Limb (tissue), 2 donors: Measurements from ENCODE around the gene RFT1.
A peak's percentile ranks its signal among the peaks of the same experiment; 100 is the strongest.

Experiments
- DNase-seq, 2 donors: peaks; one replicate each; pipeline ENCODE4 v3.0.0-alpha.2; 2016; ENCODE audit errors: extremely low spot score in 2 of 2

Gene RFT1

DNA sequence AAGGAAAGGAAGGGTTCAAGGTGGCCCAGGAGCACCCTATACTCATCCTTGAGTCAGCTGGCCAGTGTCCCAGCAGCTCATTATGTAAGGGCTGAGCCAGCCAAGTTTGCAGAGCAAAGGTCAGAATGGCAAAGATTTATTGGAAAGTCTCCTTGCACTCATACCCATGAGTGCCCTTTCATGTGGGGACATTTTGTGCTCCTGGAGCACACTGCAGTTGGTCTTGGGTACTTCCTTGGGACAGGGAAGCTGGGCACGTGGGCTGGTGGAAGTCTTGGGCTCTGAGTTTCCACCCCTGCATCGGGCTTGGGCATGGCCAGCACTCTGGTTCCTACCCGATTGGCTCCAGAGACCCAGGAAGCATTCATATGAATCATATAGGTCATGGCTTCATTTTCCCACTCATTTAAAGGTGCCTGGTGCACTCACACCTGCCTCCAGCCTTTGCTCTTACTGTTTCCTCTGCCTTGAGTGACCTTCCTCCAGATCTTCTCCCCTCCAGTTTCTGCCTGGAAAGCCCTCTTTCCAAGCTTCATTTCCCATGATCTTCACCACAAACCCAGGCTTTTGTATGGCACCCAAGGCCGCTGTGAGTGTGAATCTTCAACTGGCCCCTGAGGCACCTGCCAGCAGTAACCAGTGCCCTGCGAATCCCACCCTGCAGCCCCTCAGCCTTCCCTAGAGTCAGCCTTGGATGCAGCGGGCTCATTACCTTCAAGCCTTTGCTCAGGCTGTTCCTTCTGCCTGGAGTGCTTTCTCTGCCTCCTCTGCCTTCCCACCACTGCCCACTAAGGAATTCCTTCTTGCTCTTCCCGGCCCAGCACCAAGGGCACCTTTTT is 20.2 kb upstream of the RFT1 start:
- no peak for DNase-seq

DNA sequence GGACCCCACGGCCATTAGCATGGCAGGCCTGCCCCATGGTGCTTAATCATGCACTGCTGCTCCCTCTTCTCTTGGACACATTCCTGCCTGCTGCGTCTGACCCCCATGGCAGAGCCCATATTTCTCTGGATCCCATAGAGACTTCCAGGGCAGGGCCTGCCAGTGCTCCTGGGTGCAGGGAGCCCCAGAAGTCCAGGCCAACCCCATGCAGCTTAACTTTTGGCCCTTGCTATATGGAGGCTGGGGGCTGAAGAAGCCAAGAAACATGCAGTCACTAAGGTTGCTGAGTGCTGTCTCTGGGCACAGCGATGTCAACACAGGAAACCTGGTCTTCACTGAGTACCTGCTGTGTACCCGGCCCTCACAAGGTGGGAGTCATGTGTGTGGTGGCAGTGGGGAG is 19.5 kb upstream of the RFT1 start:
- no peak for DNase-seq

DNA sequence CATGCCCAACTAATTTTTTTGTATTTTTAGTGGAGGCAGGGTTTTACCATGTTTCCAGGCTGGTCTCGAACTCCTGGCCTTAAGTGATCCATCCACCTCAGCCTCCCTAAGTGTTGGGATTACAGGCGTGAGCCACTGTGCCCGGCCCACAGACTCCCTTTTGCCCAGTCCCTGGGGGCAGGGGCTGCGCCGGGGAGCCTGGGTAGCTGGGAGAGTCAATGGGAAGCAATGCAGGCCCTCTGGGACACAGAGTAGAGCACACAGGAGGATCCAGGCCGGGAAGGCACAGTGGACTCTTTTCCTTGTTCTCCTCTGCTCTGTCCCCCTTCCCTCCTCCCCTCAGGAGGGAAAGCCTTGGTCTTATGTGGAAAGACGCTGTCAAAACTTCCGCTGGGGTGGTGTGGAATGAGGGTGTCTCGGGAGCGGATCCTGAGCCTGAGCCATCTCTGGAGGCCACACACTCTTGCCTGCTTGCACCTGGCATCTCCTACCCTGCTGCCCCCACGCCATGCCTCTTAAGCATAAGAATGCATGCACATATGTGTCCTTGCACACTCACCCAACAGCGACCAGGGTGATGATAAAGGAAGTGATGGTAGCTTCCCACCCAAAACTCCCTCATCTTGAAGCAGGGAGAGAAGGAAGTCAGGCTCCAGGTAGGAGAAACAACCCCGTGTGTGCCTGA is 18.9 kb upstream of the RFT1 start:
- no peak for DNase-seq

DNA sequence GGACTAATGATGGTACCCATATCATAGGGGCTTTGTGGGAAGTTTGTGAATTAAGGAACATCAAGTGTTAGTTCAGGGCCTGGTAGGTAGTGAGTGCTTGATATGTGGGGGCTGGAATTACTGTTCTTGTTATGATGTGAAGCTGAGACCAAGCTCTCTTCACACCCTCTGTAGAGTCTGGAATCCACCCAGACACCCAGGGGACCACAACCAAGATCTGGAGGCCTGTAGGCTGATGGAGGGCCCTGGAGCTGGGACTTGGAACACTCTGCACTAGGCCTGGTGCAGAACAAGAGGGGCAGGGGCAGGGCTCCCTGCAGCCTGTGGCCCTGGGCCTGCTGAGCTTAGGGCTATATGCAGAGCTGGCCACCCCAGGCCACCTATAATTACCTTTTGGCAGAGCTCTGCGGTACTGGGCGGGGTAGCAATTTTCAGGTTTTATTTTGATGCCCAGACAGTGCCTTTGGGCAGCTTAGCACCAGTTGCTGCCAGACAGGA is 17.7 kb upstream of the RFT1 start:
- DNase-seq, result no peak

DNA sequence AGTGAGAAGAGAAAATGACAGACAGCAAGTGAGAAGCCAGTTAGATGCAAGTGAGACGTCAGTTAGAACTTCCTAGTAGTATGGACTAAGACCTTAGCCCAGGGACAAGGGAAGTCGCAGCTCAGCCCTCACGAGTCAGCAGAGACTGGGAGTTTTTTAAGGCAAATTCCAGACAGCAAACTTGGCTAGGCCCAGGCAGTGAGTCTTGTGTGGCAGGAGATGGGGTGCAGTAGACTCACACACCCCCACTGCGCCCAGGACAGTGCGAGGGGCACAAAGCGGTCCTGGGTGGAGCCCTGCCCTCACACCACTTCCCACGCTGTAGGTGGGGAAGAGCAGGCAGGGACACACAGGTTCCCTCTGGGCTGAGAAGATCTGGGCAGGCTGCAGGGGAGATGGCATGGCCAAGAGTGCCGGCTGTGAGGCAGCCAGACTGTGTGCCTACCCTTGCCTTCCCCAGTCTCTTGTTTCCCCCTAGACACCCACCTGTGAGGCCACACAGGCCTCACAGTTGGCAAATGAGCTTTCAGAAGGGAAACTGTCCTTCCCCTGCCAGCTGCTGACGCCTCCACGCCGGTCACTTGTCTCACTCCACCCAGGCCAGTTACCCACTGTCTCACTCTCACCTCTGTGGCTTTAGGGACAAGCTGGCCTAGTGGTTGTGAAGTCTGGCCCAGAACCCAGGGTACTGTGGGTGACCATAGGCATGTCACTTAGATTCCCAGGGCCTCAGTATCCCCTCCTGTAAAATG is 17.1 kb upstream of the RFT1 start:
- DNase-seq, result no peak

DNA sequence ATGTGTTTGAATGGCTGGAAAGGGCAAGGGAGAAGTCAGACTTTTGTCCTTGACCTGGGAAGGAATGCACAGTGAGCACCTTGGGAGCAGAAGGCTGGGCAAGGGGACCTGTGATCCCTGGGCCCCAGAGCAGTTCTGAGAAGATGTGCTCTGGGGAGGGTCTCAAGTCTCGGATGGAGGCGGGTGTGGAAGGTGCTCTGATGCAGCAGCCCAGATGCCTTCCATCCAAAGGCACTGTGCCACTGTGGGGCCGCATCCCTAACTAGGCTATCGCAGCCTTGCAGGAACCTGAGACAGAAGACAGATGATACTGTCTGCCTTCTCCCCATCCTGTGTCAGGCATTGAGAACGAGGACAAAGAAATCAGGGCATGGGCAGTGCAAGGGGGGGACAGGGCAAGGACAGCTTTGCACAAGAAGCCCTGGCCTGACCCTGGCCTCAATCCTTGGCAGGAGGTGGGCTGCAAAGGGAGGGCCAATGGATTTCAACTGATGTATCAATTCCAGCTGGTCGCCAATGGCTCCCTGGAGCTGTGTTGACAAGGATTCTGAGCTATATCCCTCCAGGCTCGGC is 16.2 kb upstream of the RFT1 start:
- no peak for DNase-seq

DNA sequence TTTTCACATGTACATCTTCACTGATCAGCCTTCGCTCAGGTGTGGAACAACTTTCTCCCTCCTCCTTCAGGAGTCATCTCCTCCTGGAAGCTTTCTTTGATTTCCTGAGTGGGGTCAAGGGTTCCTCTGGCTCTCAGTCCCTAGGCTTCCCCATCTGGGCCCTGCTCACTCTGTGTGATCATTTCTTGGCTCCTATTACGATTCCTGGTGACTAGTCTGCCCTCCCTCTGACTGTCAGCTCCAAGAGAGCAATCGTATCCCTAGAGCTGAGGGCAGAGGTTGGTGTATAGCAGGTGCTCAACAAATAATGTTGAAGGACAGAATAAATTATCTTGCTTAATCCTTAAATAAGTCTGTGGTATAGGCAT is 15.5 kb upstream of the RFT1 start:
- DNase-seq, result no peak

DNA sequence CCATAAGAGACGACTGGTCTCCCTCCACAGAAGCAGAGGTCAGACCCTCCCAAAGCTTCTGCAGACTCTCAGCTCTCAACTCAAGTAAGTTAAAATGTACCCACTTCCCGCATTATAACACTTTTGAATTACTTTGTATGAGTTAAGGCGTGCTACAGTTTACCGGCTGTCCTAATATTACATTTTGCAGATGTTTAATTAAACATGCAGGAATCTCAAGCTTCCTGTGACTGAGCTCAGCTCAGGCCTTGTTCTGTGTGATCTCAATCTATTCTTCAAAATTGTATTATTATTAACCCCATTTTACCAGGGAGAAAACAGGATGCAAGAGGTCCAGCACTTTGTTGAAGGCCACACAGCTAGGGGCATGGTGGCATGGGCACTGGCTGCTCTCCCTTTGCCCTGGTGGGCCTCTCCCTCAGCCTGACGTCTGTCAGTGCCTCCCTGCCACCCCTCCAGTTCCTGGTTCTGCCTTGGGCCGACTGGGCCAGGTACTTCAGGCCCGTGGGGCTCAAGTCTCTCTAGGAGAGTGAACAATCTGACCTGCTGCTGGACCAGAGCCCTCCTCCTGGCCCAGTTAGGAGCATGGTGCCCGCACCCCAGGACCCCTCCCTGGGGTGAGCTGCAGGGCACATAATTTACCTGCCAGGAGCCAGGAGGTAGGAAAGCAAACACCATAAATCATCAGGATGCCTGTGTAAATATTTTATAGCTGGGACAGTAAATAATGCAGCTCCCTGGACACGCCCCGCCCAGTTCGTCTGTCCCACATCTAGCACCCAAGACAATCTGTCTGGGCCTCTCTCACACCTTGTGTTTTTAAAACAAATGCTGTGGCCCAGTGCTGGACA is 14.9 kb upstream of the RFT1 start:
- DNase-seq, result no peak

DNA sequence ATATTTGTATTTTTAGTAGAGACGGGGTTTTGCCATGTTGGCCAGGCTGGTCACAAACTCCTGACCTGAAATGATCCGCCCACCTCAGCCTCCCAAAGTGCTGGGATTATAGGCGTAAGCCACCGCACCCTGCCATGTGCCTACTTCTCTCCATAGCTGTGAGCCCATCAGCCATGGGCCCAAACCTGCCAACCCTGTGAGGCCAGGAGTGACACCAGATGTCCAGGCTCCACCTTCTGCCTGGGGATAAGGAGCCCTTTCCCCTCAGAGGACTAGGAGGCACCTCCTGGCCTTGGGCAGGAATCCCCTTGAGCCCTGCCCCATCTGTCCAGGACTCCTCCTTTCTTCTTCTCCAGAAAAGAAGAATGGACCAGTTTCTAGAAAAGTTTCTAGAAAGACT is 14.2 kb upstream of the RFT1 start:
- no peak for DNase-seq

DNA sequence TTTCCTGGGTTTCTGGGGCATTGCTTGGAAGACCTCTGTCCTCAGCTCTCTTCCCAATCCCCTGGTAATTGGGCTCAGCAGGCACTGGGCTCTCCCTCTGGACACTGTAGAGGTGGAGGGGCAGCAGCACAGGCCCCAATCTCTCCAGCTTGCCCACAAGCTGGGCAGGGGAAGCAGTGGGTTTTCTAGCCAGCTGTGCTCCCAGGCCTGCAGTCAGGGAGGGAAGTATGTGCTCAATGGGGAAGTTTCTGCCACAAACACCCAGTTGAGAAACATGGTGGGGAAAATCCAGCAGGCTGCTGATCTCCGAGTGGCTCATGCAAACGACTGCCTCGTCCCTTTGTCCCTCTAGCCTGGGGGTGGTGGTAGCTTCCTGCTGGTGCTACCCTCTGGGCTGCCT is 12.8 kb upstream of the RFT1 start:
- no peak for DNase-seq

DNA sequence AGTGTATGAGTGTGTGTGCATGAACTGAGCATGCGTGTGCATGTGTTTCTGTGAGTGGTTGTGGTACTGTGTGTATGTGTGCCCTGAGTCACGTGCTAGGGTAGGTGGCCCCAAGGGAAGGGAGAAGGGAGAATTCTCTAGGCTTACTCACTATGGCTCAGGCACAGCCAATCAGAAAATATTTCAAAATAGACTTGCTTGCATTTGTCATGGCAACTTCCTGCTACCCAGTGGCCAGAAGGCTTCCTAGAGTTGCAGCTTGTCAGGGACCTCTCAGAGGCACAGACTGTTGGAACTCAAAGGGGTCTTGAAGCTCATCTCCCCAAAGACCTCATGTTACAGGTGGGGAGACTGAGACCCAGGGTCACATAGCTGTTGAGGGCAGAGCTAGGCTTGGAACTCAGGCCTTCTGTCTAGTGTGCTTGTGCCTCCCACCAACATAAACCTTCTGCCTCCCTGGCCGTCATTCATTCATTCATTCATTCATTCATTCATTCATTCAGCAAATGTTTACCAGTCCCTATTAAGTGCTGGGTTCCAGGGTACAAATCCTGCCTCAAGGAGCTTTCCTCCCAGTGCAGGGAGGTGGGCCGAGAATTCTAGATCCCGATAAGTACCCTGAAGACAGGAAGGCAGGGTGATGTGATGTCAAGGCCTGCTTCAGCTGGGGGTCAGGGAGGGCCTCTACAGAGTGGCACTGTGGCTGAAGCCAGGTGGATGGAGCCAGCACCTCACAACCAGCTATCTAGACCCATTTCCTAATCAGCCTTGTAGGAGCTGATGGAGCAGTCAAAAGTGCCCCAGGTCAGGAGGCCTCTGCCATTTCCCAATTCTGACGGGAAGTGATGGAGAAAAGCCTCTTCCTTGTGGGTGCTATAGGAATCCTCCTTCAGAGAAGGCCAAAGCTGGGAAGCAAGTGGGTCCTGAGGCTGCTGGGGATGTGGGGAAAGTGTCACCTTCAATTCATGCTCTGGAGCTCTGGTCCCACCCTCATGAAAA is 10.9 kb upstream of the RFT1 start:
- DNase-seq, result no peak

DNA sequence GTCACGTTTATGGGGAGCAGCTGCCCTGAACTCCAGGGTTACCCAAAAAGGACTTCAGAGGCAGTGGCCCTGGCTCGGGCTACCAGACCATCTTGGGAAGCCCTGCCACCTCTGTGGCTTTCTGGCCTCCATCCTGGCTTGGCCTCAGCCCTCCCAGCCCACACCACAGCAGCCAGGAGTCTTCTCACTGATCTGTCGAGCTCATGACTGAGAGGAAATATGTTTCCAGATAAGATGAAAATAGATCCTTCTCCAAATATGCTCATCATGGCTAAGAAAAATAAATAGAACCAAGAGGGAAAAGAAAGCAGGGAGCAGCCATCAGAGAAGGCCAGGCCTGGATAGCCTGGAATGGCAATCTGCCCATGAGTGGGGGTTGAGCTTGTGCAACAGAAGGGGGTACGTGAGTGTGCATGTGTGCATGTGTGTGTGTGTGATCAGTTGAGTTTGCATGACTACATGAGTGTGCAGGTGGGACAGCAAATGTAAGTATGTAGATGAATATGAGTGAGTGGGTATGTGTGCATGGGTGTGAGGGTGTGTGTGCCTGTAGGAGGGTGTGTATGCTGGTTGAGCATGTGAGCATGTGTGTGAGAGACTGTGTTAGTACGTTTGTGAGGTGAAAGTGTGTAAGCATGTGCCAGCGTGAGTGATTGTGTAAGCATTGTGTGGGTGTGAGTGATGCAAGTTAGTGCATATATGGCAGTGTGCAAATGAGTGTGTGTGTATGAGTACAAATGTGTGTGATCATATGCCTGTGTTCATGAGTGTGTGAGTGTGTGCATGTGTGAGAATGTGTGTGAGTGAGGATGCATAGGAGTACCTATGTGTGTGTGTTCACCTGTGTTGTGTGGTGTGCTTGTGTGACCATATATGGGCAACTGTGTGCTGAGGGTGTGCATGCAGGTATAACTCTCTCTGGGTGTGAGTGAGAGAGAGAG is 9.9 kb upstream of the RFT1 start:
- DNase-seq, result no peak

DNA sequence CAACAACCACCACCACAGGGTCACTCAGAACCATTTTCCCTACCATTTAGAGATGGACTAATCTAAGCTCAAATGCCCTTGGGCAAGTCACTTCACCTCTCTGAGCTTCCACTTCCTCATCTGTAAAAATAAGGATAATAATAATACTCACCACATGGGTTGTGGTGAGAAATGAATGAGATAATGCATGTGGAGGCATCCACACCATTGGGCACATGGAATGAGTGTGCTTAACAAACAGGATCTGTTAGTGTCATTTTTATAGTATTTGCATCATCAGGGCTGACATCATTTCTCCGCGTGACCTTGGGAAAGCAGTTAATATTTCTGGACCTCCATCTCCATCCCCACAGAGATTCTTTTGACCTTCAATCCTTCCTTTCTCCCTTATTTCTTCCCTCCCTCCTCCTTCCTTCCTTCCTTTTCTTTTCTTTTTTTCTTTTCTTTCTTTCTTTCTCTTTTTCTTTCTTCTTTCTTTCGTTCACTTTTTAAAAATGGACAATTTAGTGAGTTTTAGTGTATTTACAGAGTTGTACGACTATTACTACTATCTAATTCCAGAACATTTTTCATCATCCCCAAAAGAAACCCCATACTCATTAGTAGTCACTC is 7.7 kb upstream of the RFT1 start:
- no peak for DNase-seq

DNA sequence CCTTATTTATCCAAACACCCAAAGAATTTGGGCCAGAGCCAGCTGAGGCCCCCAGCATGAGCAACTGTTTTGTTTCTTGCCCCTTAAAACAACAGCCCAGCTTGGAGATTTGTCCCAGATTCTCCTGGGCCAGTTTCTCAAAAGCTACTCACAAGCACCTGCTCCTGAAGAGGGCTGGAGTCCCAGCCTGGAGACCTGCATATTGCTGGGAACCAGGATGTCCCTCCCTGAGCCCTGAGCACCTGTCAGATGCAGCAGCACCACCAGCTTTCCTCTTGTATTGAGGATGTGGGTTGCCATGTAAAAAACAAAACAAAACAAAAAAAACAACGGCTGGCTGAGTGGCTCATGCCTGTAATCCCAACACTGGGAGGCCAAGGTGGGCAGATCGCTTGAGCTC is 7.0 kb upstream of the RFT1 start:
- no peak for DNase-seq

DNA sequence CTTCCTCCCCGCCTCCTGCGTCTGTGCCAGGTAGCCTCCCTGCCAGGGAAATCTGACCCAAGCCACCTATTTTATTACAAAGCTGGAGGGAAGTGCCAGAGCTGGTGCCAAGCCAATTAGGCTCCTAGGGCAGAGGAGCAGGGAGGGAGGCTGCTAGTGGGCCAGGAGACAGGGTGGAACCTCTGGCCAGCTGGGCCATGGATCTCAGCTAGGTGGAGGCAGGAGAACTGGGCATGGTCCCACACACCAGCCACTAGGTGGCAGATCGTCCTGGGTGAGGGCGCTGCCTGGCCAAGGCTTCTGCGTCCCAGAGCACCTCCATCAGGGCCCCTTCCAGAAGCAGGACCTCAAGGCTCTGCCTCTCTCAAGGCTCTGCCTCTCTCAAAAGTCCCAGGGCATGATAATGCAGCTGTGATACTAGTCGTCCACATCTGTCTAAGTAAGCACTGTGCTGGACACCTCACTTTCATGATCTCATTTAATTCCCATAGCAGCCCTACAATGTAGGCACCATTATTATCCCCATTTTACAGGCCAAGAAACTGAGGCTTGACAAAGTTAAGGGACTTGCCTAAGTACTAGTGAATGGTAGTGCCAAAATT is 4.5 kb upstream of the RFT1 start:
- peak; percentile 20 to 60 for DNase-seq

DNA sequence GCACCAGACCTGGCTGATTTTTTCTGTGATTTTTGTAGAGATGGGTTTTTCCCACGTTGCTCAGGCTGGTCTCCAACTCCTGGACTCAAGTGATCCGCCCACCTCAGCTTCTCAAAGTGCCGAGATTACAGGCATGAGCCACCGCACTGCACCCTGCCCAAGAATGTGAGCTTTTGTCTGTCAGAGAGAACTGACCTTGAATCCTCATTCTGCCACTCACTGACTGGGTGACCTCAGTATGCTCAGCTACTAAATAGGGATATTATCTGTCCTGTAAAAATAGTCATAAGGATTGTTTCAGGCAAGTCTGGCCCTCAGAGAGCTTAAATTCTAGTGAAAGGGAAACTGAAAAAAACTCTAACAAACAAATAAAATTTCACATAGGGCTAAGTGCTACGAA is 2.1 kb upstream of the RFT1 start:
- no peak for DNase-seq

DNA sequence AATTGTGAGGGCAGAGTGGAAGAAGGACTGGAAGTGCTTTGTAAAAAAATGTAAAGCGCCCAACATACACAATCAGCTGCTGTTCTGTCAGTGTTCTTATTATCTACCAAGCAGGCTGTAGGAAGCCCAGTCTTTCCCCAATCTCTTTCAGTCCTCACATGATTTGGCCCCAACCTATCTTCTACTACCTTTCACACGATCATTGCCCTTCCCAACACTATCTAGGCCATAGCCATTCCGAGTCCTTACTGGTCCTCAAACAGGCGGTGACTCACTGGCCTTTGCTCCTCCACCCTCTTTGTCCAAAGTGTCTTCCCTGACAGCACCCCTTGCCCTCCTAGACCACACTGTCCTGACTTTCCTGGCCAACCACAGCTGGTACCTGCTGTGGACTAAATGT is 861 bp upstream of the RFT1 start:
- no peak for DNase-seq

DNA sequence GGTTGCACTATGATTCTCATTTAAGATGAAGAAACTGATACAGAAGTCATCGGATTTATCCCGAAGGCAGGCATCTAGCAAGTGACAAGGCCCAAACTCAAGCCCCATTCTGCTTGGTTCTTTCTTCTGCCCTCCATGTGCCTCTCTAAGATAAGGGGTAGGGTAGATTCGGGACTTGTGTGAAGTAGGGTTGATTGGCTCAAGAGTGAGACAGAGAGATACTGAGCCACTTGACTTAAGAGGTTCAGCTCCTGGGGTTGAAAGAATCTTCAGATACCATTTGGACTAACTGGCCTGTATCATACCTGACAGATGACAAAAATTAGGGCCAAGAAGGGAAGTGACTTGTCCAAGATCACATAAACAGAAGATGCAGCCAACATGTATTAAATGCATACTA is 891 bp downstream of the RFT1 start:
- no peak for DNase-seq
